Measurements from ENCODE around the gene TNFRSF8. TPM values are rescaled to one million over a fixed set of nuclear protein-coding genes. Genes with fewer than 3 reads are reported as not detected.

TNFRSF8 gene
- total and polyA plus RNA-seq, 2 of the 4 experiments (the other 2 are of a cell fraction) = under 0.01 to 0.31 TPM

GRCh38 chr1:12078938-12079861, 16.1 kb downstream of the TNFRSF8 start:
- POLR2A ChIA-PET (ENCODE audit: unreplicated experiment) = no interaction called here

More at GRCh38 chr1:12078938-12079861, 16.1 kb downstream of the TNFRSF8 start:
- Histone ChIP-seq H3K4me1 (ENCODE audit: control insufficient read depth, insufficient read depth, low read length) (peaks cover 10% of the 10 kb centered on the region), H3K9me3 (ENCODE audit: control insufficient read depth, insufficient read depth, low read length) (peaks cover 12% of the 10 kb centered on the region), H3K27me3 (ENCODE audit: control insufficient read depth, insufficient read depth, low read length) (peaks cover 6% of the 10 kb centered on the region; the same call in 1 of the 2 replicates), H3K18ac (ENCODE audit: low read depth, low read length) (no peak overlapping the region), H4K8ac (ENCODE audit: low read depth in 2 of 2, low read length in 2 of 2) (no peak overlapping the region), H3K27ac (ENCODE audit: insufficient read depth, low read length) (no peak overlapping the region), H2AK5ac (ENCODE audit: low read depth, low read length) (no peak overlapping the region), H4K5ac (ENCODE audit: low read depth, low read length) (no peak overlapping the region), H2BK120ac (ENCODE audit: low read depth, low read length) (no peak overlapping the region), H3K4ac (ENCODE audit: low read depth, low read length) (no peak overlapping the region), H3K36me3 (ENCODE audit: control insufficient read depth, insufficient read depth, low read length) (no peaks in the 10 kb centered on the region), H3K56ac (ENCODE audit: extremely low read depth, insufficient read depth, low read length) (no peak overlapping the region), H3K79me1 (ENCODE audit: low read depth in 1 of 2, low read length in 2 of 2) (no peaks in the 10 kb centered on the region), H2AK9ac (replicated peaks; ENCODE audit: low read depth, low read length, poor library complexity) (no peak overlapping the region), H4K91ac (ENCODE audit: insufficient read depth, low read depth, low read length) (no peak overlapping the region), H2AFZ (replicated peaks; ENCODE audit: low read length, poor library complexity) (peak overlapping the region; percentile 82), H3K14ac (replicated peaks; ENCODE audit: low read depth, low read length) (no peak overlapping the region), H3K23ac (ENCODE audit: low read depth, low read length) (no peak overlapping the region), H3K9me1 (ENCODE audit: insufficient read depth, low read length) (0 out of 2 replicates have a peak, but pooled peaks cover 3% of the 10 kb centered on the region), H3K4me2 (ENCODE audit: low read depth, low read length) (no peak overlapping the region), H2BK15ac (ENCODE audit: low read depth, low read length) (no peak overlapping the region), H2BK5ac (ENCODE audit: low read depth, low read length, poor library complexity, severe bottlenecking) (no peak overlapping the region), H2BK20ac (ENCODE audit: low read depth, low read length) (no peak overlapping the region), H3K9ac (ENCODE audit: low read depth, low read length) (no peak overlapping the region), H4K20me1 (ENCODE audit: insufficient read depth, low read length) (no peaks in the 10 kb centered on the region), H3K4me3 (ENCODE audit: insufficient read depth, low read depth, low read length) (no peak overlapping the region)
- WGBS, 2 experiments (ENCODE audit: extremely low coverage in 2 of 2, insufficient read length in 1 of 2) = 60% methylated on average over 1 of the region's 23 CpGs; no CpG with 5 or more reads in 1 of the 2 experiments
- DNase-seq (peak; percentile 47), ATAC-seq (ENCODE audit: low read depth) (peak; percentile 69)
- dilution Hi-C loops (cut with HindIII; ENCODE audit: low sequenced_read_pairs, unreplicated experiment) (no loop called here), intact Hi-C loops (cut with micrococcal nuclease) (loop anchor here (1.0 kb wide), 1 partner anchor 60 kb away; the partner anchor contains the start of gene MIIP), in situ Hi-C loops (cut with MboI; ENCODE audit: low sequenced_read_pairs) (no loop called here)
- BruUV-seq (replicated peaks) = no TSS peak
- CTCF ChIA-PET = interaction anchor here (0.6 to 1.9 kb wide), 6 partner anchors 10 to 148 kb away, joined by 3 to 8 read pairs (median 4); partner anchors contain the start of gene MIIP
- TF ChIP-seq CEBPB (IDR thresholded peaks at IDR 0.05; ENCODE audit: low read depth, low read length) (no peak), CTCF (conservative IDR thresholded peaks at IDR 0.05; ENCODE audit: low read depth, low read length) (peak; percentile 63), CHD1 (IDR thresholded peaks at IDR 0.05; ENCODE audit: low read depth, low read length) (no peak), RFX5 (IDR thresholded peaks at IDR 0.05; ENCODE audit: low read depth, low read length) (no peak), SMC3 (IDR thresholded peaks at IDR 0.05; ENCODE audit: low read depth, low read length) (peak; percentile 69), RAD21 (IDR thresholded peaks at IDR 0.05; ENCODE audit: low read length) (peak; percentile 67), USF2 (IDR thresholded peaks at IDR 0.05; ENCODE audit: low read depth, low read length) (no peak), FOS (IDR thresholded peaks at IDR 0.05; ENCODE audit: low read depth, low read length) (no peak), MAZ (IDR thresholded peaks at IDR 0.05; ENCODE audit: borderline replicate concordance, low read depth, low read length) (peak; percentile 51; the same call in 1 of the 2 replicates), MAFK (IDR thresholded peaks at IDR 0.05; ENCODE audit: low read depth, low read length) (no peak)

Data from IMR-90 (cell line).